SKM-1 treated with dmso at 0.1 percent for 144 hours (cell line): Measurements from ENCODE around the gene LYRM2.
A peak's percentile ranks its signal among the peaks of the same experiment; 100 is the strongest.
"Not testable (repeated sequence)": the region's sequence is repeated elsewhere in the genome, so short reads cannot be mapped to it uniquely, and the experiment has no call there.

Experiments
- DNase-seq: peaks from one replicate; lab custom pipeline; 2025; ENCODE audit not compliant: unreplicated experiment; lab: John Stamatoyannopoulos, UW

The LYRM2 gene

DNA sequence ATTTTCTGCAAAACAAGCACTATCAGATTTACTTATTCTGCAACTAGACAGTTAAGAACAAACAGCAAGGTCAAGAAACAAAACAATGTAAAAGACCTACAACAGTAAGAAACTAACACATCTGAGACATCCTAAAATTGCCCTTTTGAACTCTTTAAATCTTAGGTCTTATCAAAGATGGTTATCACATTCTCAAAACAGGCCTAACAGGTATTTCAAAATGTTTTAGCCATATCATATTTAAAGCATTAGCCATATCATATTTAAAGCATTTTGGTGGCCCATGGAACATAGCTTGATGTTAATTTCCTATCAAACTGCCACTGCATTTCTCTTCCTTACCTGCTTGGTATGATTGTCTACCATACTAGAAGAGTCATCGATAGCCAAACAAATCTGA lies 11.1 kb upstream of the LYRM2 start:
- no peak for DNase-seq

DNA sequence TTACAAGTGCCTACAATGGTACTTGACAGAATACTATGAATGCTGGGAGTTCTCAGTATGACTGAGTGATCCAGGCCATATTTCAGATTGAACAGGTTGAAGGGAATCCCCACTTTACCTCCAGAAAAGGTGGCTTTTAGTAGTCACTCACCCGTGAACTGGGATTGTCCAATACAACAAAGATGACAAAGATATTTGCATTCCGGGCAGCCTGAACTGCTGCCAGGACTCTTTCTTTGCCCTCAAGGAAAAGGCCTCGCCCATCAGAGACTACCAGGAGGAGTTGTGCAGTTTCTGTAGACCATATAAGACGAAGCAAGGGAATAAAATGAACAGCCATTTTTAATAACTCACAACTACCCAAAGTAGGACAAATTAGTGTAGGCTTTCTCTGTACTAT lies 6.3 kb upstream of the LYRM2 start:
- no peak for DNase-seq

DNA sequence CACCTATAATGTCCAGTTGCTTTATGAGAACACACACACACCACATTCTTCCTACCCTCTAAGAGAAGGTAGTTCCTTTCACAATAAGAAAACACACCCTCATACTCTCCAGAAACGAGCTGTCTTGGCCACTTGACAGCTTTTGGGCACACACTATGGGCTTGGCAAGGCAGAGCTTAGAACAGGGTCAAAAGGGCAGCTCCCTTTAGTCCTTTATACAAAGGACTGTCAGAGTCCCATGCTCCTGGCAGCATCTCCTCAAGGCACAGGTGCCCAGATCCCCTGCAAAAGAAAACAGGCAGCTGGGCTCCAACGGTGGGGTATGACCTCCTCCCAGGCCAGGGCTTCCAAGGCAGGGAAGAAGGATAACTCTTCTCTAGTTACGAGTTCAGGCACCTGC lies 4.9 kb upstream of the LYRM2 start:
- no peak for DNase-seq

GRCh38 chr6:89642956-89643355 lies 4.4 kb upstream of the LYRM2 start:
- DNase-seq = no peak

- DNase-seq = not testable (repeated sequence)
Measured at GRCh38 chr6:89641581-89641980, 3.0 kb upstream of the LYRM2 start.

- DNase-seq = no peak
Measured at GRCh38 chr6:89640804-89641203, 2.3 kb upstream of the LYRM2 start.

DNA sequence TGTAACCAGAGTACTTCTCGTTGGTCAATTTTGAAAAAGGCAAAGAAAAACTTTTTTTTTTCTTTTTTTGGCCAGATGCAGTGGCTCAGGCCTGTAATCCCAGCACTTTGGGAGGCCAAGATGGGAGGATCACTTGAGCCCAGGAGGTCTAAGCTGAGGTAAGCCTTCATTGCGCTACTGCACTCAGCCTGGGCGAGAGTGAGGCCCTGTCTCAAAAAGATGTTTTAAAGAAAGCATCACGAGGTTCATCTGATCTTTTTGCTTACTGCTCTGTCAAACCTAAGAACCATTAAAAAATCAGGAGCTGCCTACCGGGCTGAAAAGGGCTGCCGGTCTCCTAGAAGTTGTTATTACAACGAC lies 607 bp downstream of the LYRM2 start:
- no peak for DNase-seq

GRCh38 chr6:89636412-89636811 lies 2.1 kb downstream of the LYRM2 start:
- not testable (repeated sequence) for DNase-seq

GRCh38 chr6:89630488-89630887 lies 8.1 kb downstream of the LYRM2 start:
- DNase-seq = no peak

DNA sequence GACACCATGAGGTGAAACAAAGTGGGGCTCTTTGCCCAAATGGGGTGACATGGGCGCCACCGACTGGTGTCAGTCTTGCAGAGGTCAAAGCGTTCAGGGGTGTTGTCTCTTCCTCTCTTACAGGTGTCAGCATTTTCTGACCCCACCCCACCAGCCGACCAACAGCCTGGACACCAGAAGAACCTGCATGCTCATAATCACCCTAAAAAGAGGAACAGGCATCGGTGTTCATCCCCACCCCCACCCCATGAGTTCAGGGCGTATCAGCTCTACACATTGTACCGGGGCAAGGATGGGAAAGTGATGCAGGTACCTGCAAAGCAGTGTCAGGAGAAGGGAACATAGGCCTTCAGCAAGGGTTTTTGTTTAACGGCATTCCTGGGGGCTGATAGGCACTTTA lies 14.8 kb downstream of the LYRM2 start:
- DNase-seq = no peak

- DNase-seq = no peak
Measured at GRCh38 chr6:89619567-89619966, 19.0 kb downstream of the LYRM2 start.

- DNase-seq = no peak
Measured at GRCh38 chr6:89618026-89618425, 20.5 kb downstream of the LYRM2 start.

- DNase-seq = no peak
Measured at GRCh38 chr6:89616531-89616930, 22.0 kb downstream of the LYRM2 start.

DNA sequence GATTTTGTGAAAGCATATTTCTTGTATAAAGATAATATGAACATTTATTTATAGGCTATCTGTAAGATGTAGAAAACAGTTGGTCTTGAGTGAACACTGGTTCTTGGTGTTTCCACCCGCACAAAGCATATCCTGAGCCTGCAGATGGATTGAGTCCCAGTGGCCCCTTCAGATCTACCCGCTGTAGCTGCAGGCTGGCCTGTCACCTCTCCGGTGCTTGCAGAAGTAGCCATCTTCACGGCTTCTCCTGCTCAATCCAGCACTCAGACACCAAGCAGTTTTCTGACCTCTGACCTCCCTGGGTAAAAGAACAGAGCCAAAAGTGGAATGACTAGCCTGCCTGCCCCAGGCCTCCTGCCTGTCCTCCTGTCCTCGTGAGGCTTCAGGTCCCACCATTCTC lies 22.7 kb downstream of the LYRM2 start:
- DNase-seq = no peak

- no peak for DNase-seq
Measured at GRCh38 chr6:89613790-89614189, 24.8 kb downstream of the LYRM2 start.

DNA sequence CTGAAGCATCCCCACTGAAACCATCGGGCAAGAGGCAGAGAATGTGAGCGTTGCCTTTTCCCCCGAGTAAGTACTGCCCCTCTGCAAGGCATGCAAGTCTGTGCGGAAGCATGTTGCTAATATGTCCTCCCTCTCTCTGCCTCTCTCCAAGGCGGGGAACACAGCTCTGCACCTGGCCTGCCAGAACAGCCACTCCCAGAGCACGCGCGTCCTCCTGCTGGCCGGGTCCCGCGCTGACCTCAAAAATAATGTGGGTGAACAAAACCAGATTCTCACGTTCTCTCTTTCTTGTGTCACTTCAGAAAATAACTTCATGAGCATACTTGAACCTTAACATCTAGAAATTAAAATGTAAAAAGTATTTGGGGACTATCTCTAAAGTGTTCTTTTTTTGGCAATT lies 26.4 kb downstream of the LYRM2 start:
- no peak for DNase-seq

- no peak for DNase-seq
Measured at GRCh38 chr6:89611666-89612065, 26.9 kb downstream of the LYRM2 start.

GRCh38 chr6:89610149-89610642 lies 28.4 kb downstream of the LYRM2 start:
- DNase-seq = peak; percentile 41

DNA sequence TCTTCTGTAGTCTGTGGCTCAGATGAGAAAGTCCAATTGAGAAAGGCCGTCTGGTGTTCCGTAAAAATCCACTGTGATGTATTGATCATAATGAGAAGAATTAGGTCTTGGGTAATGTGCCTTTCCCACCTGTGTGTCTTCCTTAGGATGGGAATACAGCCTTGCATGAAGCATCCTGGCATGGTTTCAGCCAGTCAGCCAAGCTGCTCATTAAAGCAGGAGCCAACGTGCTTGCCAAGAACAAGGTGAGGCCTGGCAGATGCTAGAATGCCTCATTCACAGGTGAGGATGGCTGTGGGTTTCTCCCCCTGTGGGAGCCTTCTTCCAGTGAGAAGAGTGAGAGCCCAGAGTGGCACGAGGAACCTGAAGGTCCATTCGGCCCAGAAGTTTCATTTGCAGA lies 32.7 kb downstream of the LYRM2 start:
- DNase-seq = no peak

- DNase-seq = no peak
Measured at GRCh38 chr6:89604653-89605052, 33.9 kb downstream of the LYRM2 start.

DNA sequence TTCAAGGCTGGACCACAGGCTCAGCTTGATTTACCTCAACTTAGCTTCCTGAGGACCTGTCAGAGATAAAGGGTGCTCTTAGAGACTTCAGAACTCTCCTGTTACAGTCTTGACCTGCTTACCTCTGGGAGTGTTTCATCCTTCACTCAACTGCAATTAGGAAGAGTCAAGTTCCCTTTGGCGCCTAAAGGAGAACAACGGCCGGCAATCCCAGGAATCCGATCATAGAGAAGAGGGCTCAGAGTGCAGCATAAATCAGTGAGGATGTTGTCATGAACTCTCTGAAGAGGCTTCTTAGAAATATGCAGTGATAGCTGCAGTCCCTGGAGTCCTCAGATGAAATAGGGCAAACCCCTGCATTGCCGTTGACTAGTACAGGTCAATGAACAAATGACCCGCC lies 36.4 kb downstream of the LYRM2 start:
- no peak for DNase-seq

- no peak for DNase-seq
Measured at GRCh38 chr6:89599727-89600126, 38.8 kb downstream of the LYRM2 start.

- DNase-seq = peak; percentile 25
Measured at GRCh38 chr6:89597988-89598387, 40.6 kb downstream of the LYRM2 start.

DNA sequence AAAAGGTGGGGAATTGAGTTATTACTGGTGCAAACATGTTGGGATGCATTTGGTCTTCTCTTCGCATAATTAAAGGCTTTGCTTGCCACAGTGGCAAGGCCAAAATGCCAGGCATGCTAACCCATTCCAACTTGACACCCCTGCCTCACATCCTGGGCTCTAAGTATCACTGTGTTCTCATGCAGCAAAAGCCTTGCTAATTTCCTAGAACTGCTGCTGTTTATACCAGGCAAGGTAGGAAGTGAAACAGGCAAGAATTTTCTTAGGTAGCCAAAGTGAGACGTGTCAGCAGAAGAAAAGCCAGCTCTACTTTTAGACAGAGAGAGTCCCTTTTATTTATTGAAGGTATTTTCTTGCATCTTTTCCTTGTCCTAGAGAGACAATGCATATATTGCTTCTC lies 41.2 kb downstream of the LYRM2 start:
- DNase-seq = no peak
